HEK293 (cell line): ENCODE results near the gene PDE9A.

Source experiments
- CTCF ChIA-PET: fragments of 350-600 bp; formaldehyde crosslinking; extraction: SDS; loops from one replicate; lab custom pipeline; 2021; ENCODE audit warnings: antibody characterized with exemption; lab: Yijun Ruan, JAX
- POLR2A ChIA-PET: fragments of 300-600 bp; formaldehyde crosslinking; extraction: SDS; loops from one replicate; lab custom pipeline; 2020; ENCODE audit warnings: antibody characterized with exemption, inconsistent platforms; lab: Yijun Ruan, JAX
- H3K27ac ChIP-seq: fragments of 200-500 bp; sonication (Bioruptor generic); 2 replicates; pipeline ENCODE4 v1.5.1; 2014; ENCODE audit warnings: low read depth, low read length, control low read depth, inconsistent platforms; ENCODE audit errors: extremely low read depth
- H3K36me3 ChIP-seq, 2 experiments: fragments of 200-500 bp in 1 of 2; sonication (Bioruptor generic) in 1 of 2; 1 replicate in 1 of 2; 2 replicates in 1 of 2; pipeline ENCODE4 v1.5.1; 2014 to 2017; ENCODE audit warnings: inconsistent platforms in 2 of 2, low read length in 2 of 2; ENCODE audit not compliant: control insufficient read depth in 2 of 2, insufficient read depth in 1 of 2
- H3K4me1 ChIP-seq: fragments of 200-500 bp; sonication (Bioruptor generic); 2 replicates; pipeline ENCODE4 v1.5.1; 2014; ENCODE audit warnings: mild to moderate bottlenecking, low read length, inconsistent platforms; ENCODE audit not compliant: control insufficient read depth, insufficient read depth
- H3K4me3 ChIP-seq: 2 replicates; pipeline ENCODE4 v1.5.1; 2011; ENCODE audit warnings: low read depth, mild to moderate bottlenecking, control low read depth, low read length, moderate library complexity
- H3K9me3 ChIP-seq: fragments of 200-500 bp; sonication (Bioruptor generic); 2 replicates; pipeline ENCODE4 v1.5.1; 2014; ENCODE audit warnings: low read depth, low read length, inconsistent platforms; ENCODE audit not compliant: control insufficient read depth, insufficient read depth
- ELK4 ChIP-seq: IDR thresholded peaks from 2 replicates; pipeline ENCODE4 v1.6.1; 2011; ENCODE audit warnings: mild to moderate bottlenecking, low read depth, low read length, borderline replicate concordance
- HOXC10 ChIP-seq: sonication (generic); formaldehyde crosslinking; IDR thresholded peaks from 2 replicates; pipeline ENCODE4 v1.8.1; 2023; ENCODE audit warnings: mild to moderate bottlenecking, missing genetic modification reagents
- INSM2 ChIP-seq: fragments of 450-650 bp; formaldehyde crosslinking; IDR thresholded peaks from 2 replicates; pipeline ENCODE4 v1.5.1; 2016; ENCODE audit warnings: missing biosample characterization, missing genetic modification characterization
- KLF10 ChIP-seq: fragments of 450-650 bp; IDR thresholded peaks from 2 replicates; pipeline ENCODE4 v1.5.1; 2018; ENCODE audit warnings: missing biosample characterization, mild to moderate bottlenecking, missing genetic modification characterization
- MZF1 ChIP-seq: fragments of 450-650 bp; formaldehyde crosslinking; IDR thresholded peaks from 2 replicates; pipeline ENCODE4 v1.5.1; 2017; ENCODE audit warnings: missing biosample characterization, missing genetic modification characterization, borderline replicate concordance
- PRDM10 ChIP-seq: fragments of 450-650 bp; formaldehyde crosslinking; IDR thresholded peaks from 2 replicates; pipeline ENCODE4 v1.5.1; 2016; ENCODE audit warnings: missing biosample characterization, missing genetic modification characterization
- TCF7L2 ChIP-seq: IDR thresholded peaks from 2 replicates; pipeline ENCODE4 v1.6.1; 2011; ENCODE audit warnings: low read depth, mild to moderate bottlenecking, inconsistent platforms, low read length, moderate library complexity, borderline replicate concordance
- ZBTB26 ChIP-seq: fragments of 450-650 bp; formaldehyde crosslinking; optimal IDR thresholded peaks from 2 replicates; pipeline ENCODE3; 2016; ENCODE audit warnings: missing biosample characterization, mild to moderate bottlenecking, missing genetic modification characterization
- ZBTB49 ChIP-seq: fragments of 450-650 bp; formaldehyde crosslinking; IDR thresholded peaks from 2 replicates; pipeline ENCODE4 v1.5.1; 2016; ENCODE audit warnings: missing biosample characterization, missing genetic modification characterization, low read depth
- ZBTB6 ChIP-seq: fragments of 450-650 bp; formaldehyde crosslinking; IDR thresholded peaks from 2 replicates; pipeline ENCODE4 v1.5.1; 2017; ENCODE audit warnings: missing biosample characterization, missing genetic modification characterization
- ZEB2 ChIP-seq: fragments of 450-650 bp; formaldehyde crosslinking; IDR thresholded peaks from 2 replicates; pipeline ENCODE4 v1.5.1; 2016; ENCODE audit warnings: missing biosample characterization, missing genetic modification characterization
- ZFP41 ChIP-seq: fragments of 450-650 bp; formaldehyde crosslinking; IDR thresholded peaks from 2 replicates; pipeline ENCODE4 v1.5.1; 2016; ENCODE audit warnings: missing biosample characterization, missing genetic modification characterization, borderline replicate concordance
- ZFP69B ChIP-seq: fragments of 450-650 bp; formaldehyde crosslinking; IDR thresholded peaks from 2 replicates; pipeline ENCODE4 v1.5.1; 2016; ENCODE audit warnings: missing biosample characterization, missing genetic modification characterization
- ZIC2 ChIP-seq: fragments of 450-650 bp; formaldehyde crosslinking; IDR thresholded peaks from 2 replicates; pipeline ENCODE4 v1.5.1; 2016; ENCODE audit warnings: missing biosample characterization, missing genetic modification characterization
- ZNF138 ChIP-seq: fragments of 450-650 bp; formaldehyde crosslinking; IDR thresholded peaks from 2 replicates; pipeline ENCODE4 v1.5.1; 2016; ENCODE audit warnings: missing biosample characterization, missing genetic modification characterization, borderline replicate concordance
- ZNF174 ChIP-seq: fragments of 450-650 bp; formaldehyde crosslinking; IDR thresholded peaks from 2 replicates; pipeline ENCODE4 v1.5.0; 2017; ENCODE audit warnings: missing biosample characterization, mild to moderate bottlenecking, missing genetic modification characterization
- ZNF280D ChIP-seq: fragments of 450-650 bp; formaldehyde crosslinking; IDR thresholded peaks from 2 replicates; pipeline ENCODE4 v1.5.1; 2016; ENCODE audit warnings: missing biosample characterization, missing genetic modification characterization
- ZNF707 ChIP-seq: fragments of 450-650 bp; formaldehyde crosslinking; IDR thresholded peaks from 2 replicates; pipeline ENCODE4 v1.5.1; 2016; ENCODE audit warnings: missing biosample characterization, missing genetic modification characterization
- ZNF785 ChIP-seq: fragments of 450-650 bp; formaldehyde crosslinking; IDR thresholded peaks from 2 replicates; pipeline ENCODE4 v1.5.1; 2016; ENCODE audit warnings: missing biosample characterization, missing genetic modification characterization

PDE9A gene

GRCh38 chr21:42691901-42692559, 38.6 kb downstream of the PDE9A start:
- TF ChIP-seq MZF1 (tag by site-specific recombination) (no peak), ZBTB6 (tag by site-specific recombination) (no peak), ZEB2 (tag by site-specific recombination) (no peak), ZNF174 (tag by site-specific recombination) (no peak), ZFP69B (tag by site-specific recombination) (no peak), KLF10 (no peak), ZNF707 (tag by site-specific recombination) (no peak), PRDM10 (tag by site-specific recombination) (no peak)
- no peak overlapping the region for H3K27ac ChIP-seq
- H3K36me3 ChIP-seq = peaks cover 7 to 35% of the 10 kb centered on the region in 2 experiments; a peak in 2 of 3 replicates
- H3K4me1 ChIP-seq = no peaks in the 10 kb centered on the region
- H3K4me3 ChIP-seq = no peak overlapping the region
- POLR2A ChIA-PET = no interaction called here
- H3K9me3 ChIP-seq = no peaks in the 10 kb centered on the region
- CTCF ChIA-PET = no interaction called here

- CTCF ChIA-PET = no interaction called here
- Histone ChIP-seq H3K36me3 (peaks cover 7 to 41% of the 10 kb centered on the region in 2 experiments; a peak in 2 of 3 replicates), H3K9me3 (no peaks in the 10 kb centered on the region), H3K4me3 (no peak overlapping the region), H3K27ac (no peak overlapping the region), H3K4me1 (no peaks in the 10 kb centered on the region)
- TF ChIP-seq INSM2 (tag by site-specific recombination) (no peak), ZNF785 (no peak), ZIC2 (tag by site-specific recombination) (no peak), KLF10 (no peak), TCF7L2 (no peak), HOXC10 (CRISPR knock-in tag) (no peak), ZBTB49 (tag by site-specific recombination) (no peak), ZNF138 (tag by site-specific recombination) (no peak), ELK4 (no peak), ZBTB26 (tag by site-specific recombination) (no peak), ZFP41 (tag by site-specific recombination) (no peak), ZNF280D (tag by site-specific recombination) (no peak)
- POLR2A ChIA-PET = no interaction called here
Observed at GRCh38 chr21:42692688-42693087, 39.3 kb downstream of the PDE9A start.
